ENCODE data around the gene STARD4. TPM values are rescaled to one million over a fixed set of nuclear protein-coding genes. Genes with fewer than 3 reads are reported as not detected.

The STARD4 gene
- total RNA-seq, 2 donors from 2014 or later, result 18.8 to 50.1 TPM

- TF ChIP-seq CTCF (IDR thresholded peaks at IDR 0.05), result no peak
- Histone ChIP-seq H3K4me3 (no peak overlapping the region), H3K36me3 (no peaks in the 10 kb centered on the region), H3K4me1 (ENCODE audit: control insufficient read depth in 1 of 2, low read depth in 2 of 2) (peaks cover 4 to 5% of the 10 kb centered on the region in 2 donors), H3K27ac (no peak overlapping the region), H3K27me3 (replicated peaks; ENCODE audit: insufficient read depth) (no peaks in the 10 kb centered on the region), H3K9me3 (no peaks in the 10 kb centered on the region)
- DNase-seq (ENCODE audit: low spot score) (no peak), ATAC-seq (ENCODE audit: insufficient number of reproducible peaks, low FRiP score, low read depth) (no peak)
Observed at GRCh38 chr5:111453747-111454146, 58.6 kb downstream of the STARD4 start.

GRCh38 chr5:111453295-111453694 is 59.0 kb downstream of the STARD4 start:
- Histone ChIP-seq H3K4me1 (ENCODE audit: control insufficient read depth in 1 of 2, low read depth in 2 of 2) (peaks cover 4 to 5% of the 10 kb centered on the region in 2 donors), H3K9me3 (no peaks in the 10 kb centered on the region), H3K27me3 (replicated peaks; ENCODE audit: insufficient read depth) (no peaks in the 10 kb centered on the region), H3K36me3 (no peaks in the 10 kb centered on the region), H3K27ac (no peak overlapping the region), H3K4me3 (no peak overlapping the region)
- DNase-seq (ENCODE audit: low spot score) (no peak), ATAC-seq (ENCODE audit: insufficient number of reproducible peaks, low FRiP score, low read depth) (no peak)
- no peak for TF ChIP-seq CTCF (IDR thresholded peaks at IDR 0.05)

GRCh38 chr5:111447822-111448221 is 64.5 kb downstream of the STARD4 start:
- Histone ChIP-seq H3K36me3 (no peaks in the 10 kb centered on the region), H3K27ac (no peak overlapping the region), H3K27me3 (replicated peaks; ENCODE audit: insufficient read depth) (no peaks in the 10 kb centered on the region), H3K9me3 (no peaks in the 10 kb centered on the region), H3K4me3 (no peak overlapping the region), H3K4me1 (ENCODE audit: control insufficient read depth in 1 of 2, low read depth in 2 of 2) (no peaks in the 10 kb centered on the region)
- no peak for ATAC-seq (ENCODE audit: insufficient number of reproducible peaks, low FRiP score, low read depth)
- no peak for DNase-seq (ENCODE audit: low spot score)
- TF ChIP-seq CTCF (IDR thresholded peaks at IDR 0.05), result no peak

- H3K4me1 ChIP-seq (ENCODE audit: control insufficient read depth in 1 of 2, low read depth in 2 of 2), result no peaks in the 10 kb centered on the region
- H3K4me3 ChIP-seq, result no peak overlapping the region
- H3K9me3 ChIP-seq, result no peaks in the 10 kb centered on the region
- no peak for TF ChIP-seq CTCF (IDR thresholded peaks at IDR 0.05)
- DNase-seq (ENCODE audit: low spot score), result no peak
- no peaks in the 10 kb centered on the region for H3K36me3 ChIP-seq
- H3K27ac ChIP-seq, result no peak overlapping the region
- ATAC-seq (ENCODE audit: insufficient number of reproducible peaks, low FRiP score, low read depth), result no peak
- H3K27me3 ChIP-seq (replicated peaks; ENCODE audit: insufficient read depth), result no peaks in the 10 kb centered on the region
Observed at GRCh38 chr5:111447099-111447498, 65.2 kb downstream of the STARD4 start.

Other genes starting within 250 kb of the STARD4 start
- gene NREP, start 244.7 kb upstream of the STARD4 start, total RNA-seq, result 10 to 100 TPM; 15.3 to 18.0 TPM

All from thoracic aorta (tissue), 2 donors.